A549 (cell line): ENCODE measurements around the gene SHISAL2A. TPM values are rescaled to one million over a fixed set of nuclear protein-coding genes. Genes with fewer than 3 reads are reported as not detected.

Experiments
- ATAC-seq, 2 experiments: fragments of 200-7000 bp in 1 of 2; fragments of >200 bp in 1 of 2; cut with Nextera tagmentation in 1 of 2; cut with Tn5 transposase in 1 of 2; 3 replicates each; pipeline versions ENCODE4 v1.8.0 to v1.9.1; 2018 to 2020; ENCODE audit warnings: mild to moderate bottlenecking in 1 of 2, moderate library complexity in 1 of 2
- CTCF ChIA-PET: fragments of 300-600 bp; sonication (Branson Sonifier 250); formaldehyde crosslinking; extraction: SDS; loops from one replicate; lab custom pipeline; 2021; ENCODE audit warnings: antibody characterized with exemption, inconsistent platforms; lab: Yijun Ruan, JAX
- POLR2A ChIA-PET: fragments of 350-600 bp; formaldehyde crosslinking; extraction: SDS; loops from one replicate; lab custom pipeline; 2021; ENCODE audit warnings: antibody characterized with exemption, inconsistent platforms; lab: Yijun Ruan, JAX
- DNase-seq, 2 experiments: peaks; one replicate each; pipeline versions ENCODE4 v3.0.0 to v3.0.0-alpha.2; 2011 to 2016; ENCODE audit warnings: low read depth in 1 of 2, low spot score in 1 of 2
- FAIRE-seq: peaks from 2 replicates; lab custom pipeline; 2011; peaks lifted over from hg19 to GRCh38; lab: Jason Lieb, UNC
- H3K27ac ChIP-seq, 2 experiments: fragments of >200 bp; sonication (Bioruptor Twin); formaldehyde crosslinking; 3 replicates each; pipeline ENCODE4 v1.5.1; 2016 to 2017
- H3K4me1 ChIP-seq: fragments of >200 bp; sonication (Bioruptor Twin); formaldehyde crosslinking; 3 replicates; pipeline ENCODE4 v1.6.1; 2016
- H3K4me2 ChIP-seq: fragments of >200 bp; sonication (Bioruptor Twin); formaldehyde crosslinking; 3 replicates; pipeline ENCODE4 v1.6.1; 2016
- H3K4me3 ChIP-seq: fragments of >200 bp; sonication (Bioruptor Twin); formaldehyde crosslinking; 3 replicates; pipeline ENCODE4 v1.5.1; 2016
- H3K9me3 ChIP-seq: fragments of >200 bp; sonication (Bioruptor Twin); formaldehyde crosslinking; 3 replicates; pipeline ENCODE4 v1.6.1; 2016
- ATOH8 ChIP-seq: fragments of 250-450 bp; sonication (Bioruptor Pico); IDR thresholded peaks from 2 replicates; pipeline ENCODE4 v1.5.0; 2020; ENCODE audit warnings: low read depth, mild to moderate bottlenecking, moderate library complexity
- CEBPB ChIP-seq, 2 experiments: fragments of >200 bp in 1 of 2; sonication (Bioruptor Twin) in 1 of 2; formaldehyde crosslinking in 1 of 2; IDR thresholded peaks; 2 replicates each; pipeline ENCODE4 v1.6.1; 2012 to 2016
- ESRRA ChIP-seq: fragments of 150-350 bp; IDR thresholded peaks from 2 replicates; pipeline ENCODE4 v1.6.1; 2014; ENCODE audit warnings: mild to moderate bottlenecking, low read length, borderline replicate concordance
- FOSL2 ChIP-seq, 2 experiments: fragments of 450-650 bp in 1 of 2; fragments of >200 bp in 1 of 2; sonication (Bioruptor Twin) in 1 of 2; formaldehyde crosslinking; IDR thresholded peaks; 2 replicates each; pipeline versions ENCODE4 v1.5.0 to v1.6.1; 2016 to 2020; ENCODE audit warnings: mild to moderate bottlenecking in 1 of 2, moderate library complexity in 1 of 2
- GATA3 ChIP-seq: IDR thresholded peaks from 2 replicates; pipeline ENCODE4 v1.6.1; 2012; ENCODE audit warnings: borderline replicate concordance
- HDAC2 ChIP-seq: fragments of 200-600 bp; sonication (generic); IDR thresholded peaks from 2 replicates; pipeline ENCODE4 v1.6.1; 2016
- HOXA7 ChIP-seq: fragments of 250-450 bp; sonication (Bioruptor Pico); IDR thresholded peaks from 2 replicates; pipeline ENCODE4 v1.5.0; 2020; ENCODE audit warnings: mild to moderate bottlenecking, moderate library complexity
- HOXB13 ChIP-seq: fragments of 250-450 bp; sonication (Bioruptor Pico); IDR thresholded peaks from 2 replicates; pipeline ENCODE4 v1.5.0; 2020; ENCODE audit warnings: low read depth, mild to moderate bottlenecking, moderate library complexity
- HOXB5 ChIP-seq: fragments of 250-450 bp; sonication (Bioruptor Pico); IDR thresholded peaks from 2 replicates; pipeline ENCODE4 v1.5.0; 2020; ENCODE audit warnings: mild to moderate bottlenecking, moderate library complexity
- JUNB ChIP-seq: fragments of >200 bp; sonication (Bioruptor Twin); formaldehyde crosslinking; IDR thresholded peaks from 2 replicates; pipeline ENCODE4 v1.6.1; 2016
- MAFK ChIP-seq: fragments of 450-650 bp; IDR thresholded peaks from 2 replicates; pipeline ENCODE4 v1.6.1; 2014; ENCODE audit not compliant: partially characterized antibody
- MAX ChIP-seq: IDR thresholded peaks from 2 replicates; pipeline ENCODE4 v1.6.1; 2012
- MAZ ChIP-seq: fragments of 150-350 bp; IDR thresholded peaks from 2 replicates; pipeline ENCODE4 v1.6.1; 2014; ENCODE audit warnings: antibody characterized with exemption, low read depth, low read length, borderline replicate concordance
- MYC ChIP-seq: IDR thresholded peaks from 2 replicates; pipeline ENCODE4 v1.6.1; 2012; ENCODE audit warnings: mild to moderate bottlenecking, inconsistent platforms, low read length, improper control_type of control experiment, borderline replicate concordance
- NPAS2 ChIP-seq: fragments of 250-450 bp; sonication (Bioruptor Pico); IDR thresholded peaks from 2 replicates; pipeline ENCODE4 v1.8.0; 2022; ENCODE audit warnings: mild to moderate bottlenecking, moderate library complexity, borderline replicate concordance
- NR3C1 ChIP-seq: fragments of >200 bp; sonication (Bioruptor Twin); formaldehyde crosslinking; IDR thresholded peaks from 3 replicates; pipeline ENCODE4 v1.6.1; 2017
- RCOR1 ChIP-seq: fragments of 150-350 bp; IDR thresholded peaks from 2 replicates; pipeline ENCODE4 v1.6.1; 2014; ENCODE audit warnings: antibody characterized with exemption, low read length, low read depth
- SMC3 ChIP-seq: fragments of >200 bp; sonication (Bioruptor Twin); formaldehyde crosslinking; IDR thresholded peaks from 3 replicates; pipeline ENCODE4 v1.6.1; 2018; ENCODE audit warnings: inconsistent platforms
- SREBF2 ChIP-seq: fragments of 450-650 bp; IDR thresholded peaks from 2 replicates; pipeline ENCODE4 v1.6.1; 2014; ENCODE audit warnings: mild to moderate bottlenecking, moderate library complexity
- ZSCAN20 ChIP-seq: fragments of 250-450 bp; sonication (Bioruptor Pico); IDR thresholded peaks from 2 replicates; pipeline ENCODE4 v1.8.0; 2022; ENCODE audit warnings: mild to moderate bottlenecking, moderate library complexity
- WGBS: methylation state at CpG from one replicate; pipeline ENCODE4 v1.1.6; 2017; ENCODE audit errors: missing lambda C conversion rate; 5-methylcytosine and 5-hydroxymethylcytosine counted together
- polyA plus RNA-seq, 4 experiments: library from polyadenylated mRNA; depleted of rRNA in 3 of 4; stranded (reverse); fragments of >200 nt; fragmentation: RNase III in 1 of 4; extraction: RNeasy Plus Mini Kit Qiagen cat#74134 plus additional on column Dnase treatment in 1 of 4; gene quantifications; 2 replicates in 3 of 4; 3 replicates in 1 of 4; pipeline ENCODE4 v1.2.3, GENCODE V29; 2011 to 2017
- TF ChIP-seq, protein P1 (sequence below): fragments of >200 bp; sonication (Bioruptor Twin); formaldehyde crosslinking; IDR thresholded peaks from 3 replicates; pipeline ENCODE4 v1.5.1; 2016
- TF ChIP-seq, protein P2 (sequence below): fragments of 150-350 bp; IDR thresholded peaks from 2 replicates; pipeline ENCODE4 v1.6.1; 2014; ENCODE audit warnings: low read depth, mild to moderate bottlenecking, low read length

SHISAL2A gene
- polyA plus RNA-seq, 2 of the 4 experiments (the other 2 are of a cell fraction), result not detected

- no peak overlapping the region for H3K27ac ChIP-seq
- H3K4me1 ChIP-seq, result 0 out of 3 replicates have a peak, but pooled peaks cover 3% of the 10 kb centered on the region
- POLR2A ChIA-PET, result no interaction called here
- CTCF ChIA-PET, result interaction anchor here (0.7 to 1.3 kb wide), 2 partner anchors 8 to 46 kb away, joined by 3 to 4 read pairs; no protein-coding TSS in a partner anchor
- no peak overlapping the region for H3K4me2 ChIP-seq
- no peak for TF ChIP-seq HOXB13
- TF ChIP-seq HOXB5 (CRISPR knock-in tag), result no peak
- no peak for TF ChIP-seq ESRRA
- no peak for TF ChIP-seq SMC3
- no peak for TF ChIP-seq NR3C1
- TF ChIP-seq, protein P1, sequence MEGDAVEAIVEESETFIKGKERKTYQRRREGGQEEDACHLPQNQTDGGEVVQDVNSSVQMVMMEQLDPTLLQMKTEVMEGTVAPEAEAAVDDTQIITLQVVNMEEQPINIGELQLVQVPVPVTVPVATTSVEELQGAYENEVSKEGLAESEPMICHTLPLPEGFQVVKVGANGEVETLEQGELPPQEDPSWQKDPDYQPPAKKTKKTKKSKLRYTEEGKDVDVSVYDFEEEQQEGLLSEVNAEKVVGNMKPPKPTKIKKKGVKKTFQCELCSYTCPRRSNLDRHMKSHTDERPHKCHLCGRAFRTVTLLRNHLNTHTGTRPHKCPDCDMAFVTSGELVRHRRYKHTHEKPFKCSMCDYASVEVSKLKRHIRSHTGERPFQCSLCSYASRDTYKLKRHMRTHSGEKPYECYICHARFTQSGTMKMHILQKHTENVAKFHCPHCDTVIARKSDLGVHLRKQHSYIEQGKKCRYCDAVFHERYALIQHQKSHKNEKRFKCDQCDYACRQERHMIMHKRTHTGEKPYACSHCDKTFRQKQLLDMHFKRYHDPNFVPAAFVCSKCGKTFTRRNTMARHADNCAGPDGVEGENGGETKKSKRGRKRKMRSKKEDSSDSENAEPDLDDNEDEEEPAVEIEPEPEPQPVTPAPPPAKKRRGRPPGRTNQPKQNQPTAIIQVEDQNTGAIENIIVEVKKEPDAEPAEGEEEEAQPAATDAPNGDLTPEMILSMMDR, result no peak
- no peak for TF ChIP-seq ZSCAN20
- no peak for TF ChIP-seq MYC
- TF ChIP-seq ATOH8, result no peak
- TF ChIP-seq HDAC2, result no peak
- no peak for TF ChIP-seq CEBPB (IDR thresholded peaks at IDR 0.05)
- FAIRE-seq (no peak), DNase-seq (no peak), ATAC-seq (no peak)
- no peak overlapping the region for H3K4me3 ChIP-seq
- 100% methylated on average over 1 of the region's 1 CpG for WGBS
- H3K9me3 ChIP-seq, result no peaks in the 10 kb centered on the region
Observed at GRCh38 chr1:52693843-52694242, 60.9 kb downstream of the SHISAL2A start.

DNA sequence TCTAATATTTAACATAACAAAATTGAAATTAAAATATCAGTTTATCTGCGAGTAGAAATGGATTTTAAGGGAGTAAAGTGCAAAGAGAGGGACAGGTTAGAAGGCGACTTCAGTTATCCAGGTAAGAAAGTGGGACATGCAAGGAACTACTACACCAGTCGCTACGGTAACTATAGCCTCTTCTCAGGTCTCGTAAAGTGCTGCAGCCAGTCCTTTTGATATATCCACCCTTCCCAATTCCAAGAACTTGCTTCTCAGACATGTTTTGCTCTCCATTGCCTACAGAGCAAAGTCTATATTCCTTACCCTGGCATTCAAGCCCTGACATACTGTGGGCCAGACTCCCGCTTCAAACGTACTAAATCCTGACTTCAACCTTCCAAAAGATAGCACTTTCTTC, 62.7 kb downstream of the SHISAL2A start:
- POLR2A ChIA-PET, result no interaction called here
- Histone ChIP-seq H3K9me3 (no peaks in the 10 kb centered on the region), H3K4me1 (0 out of 3 replicates have a peak, but pooled peaks cover 3% of the 10 kb centered on the region), H3K4me2 (no peak overlapping the region), H3K4me3 (no peak overlapping the region), H3K27ac (no peak overlapping the region)
- FAIRE-seq, result no peak
- TF ChIP-seq MAFK (no peak), SREBF2 (no peak), HOXB13 (no peak), ESRRA (no peak), GATA3 (no peak), HDAC2 (no peak), RCOR1 (no peak), MAZ (no peak), MAX (no peak), FOSL2 (IDR thresholded peaks at IDR 0.05) (no peak), FOSL2 (CRISPR knock-in tag; IDR thresholded peaks at IDR 0.05) (no peak), HOXA7 (CRISPR knock-in tag) (no peak), NPAS2 (no peak), JUNB (no peak)
- TF ChIP-seq, protein P2, sequence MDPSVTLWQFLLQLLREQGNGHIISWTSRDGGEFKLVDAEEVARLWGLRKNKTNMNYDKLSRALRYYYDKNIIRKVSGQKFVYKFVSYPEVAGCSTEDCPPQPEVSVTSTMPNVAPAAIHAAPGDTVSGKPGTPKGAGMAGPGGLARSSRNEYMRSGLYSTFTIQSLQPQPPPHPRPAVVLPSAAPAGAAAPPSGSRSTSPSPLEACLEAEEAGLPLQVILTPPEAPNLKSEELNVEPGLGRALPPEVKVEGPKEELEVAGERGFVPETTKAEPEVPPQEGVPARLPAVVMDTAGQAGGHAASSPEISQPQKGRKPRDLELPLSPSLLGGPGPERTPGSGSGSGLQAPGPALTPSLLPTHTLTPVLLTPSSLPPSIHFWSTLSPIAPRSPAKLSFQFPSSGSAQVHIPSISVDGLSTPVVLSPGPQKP, result no peak
- TF ChIP-seq, protein P1, result no peak
- CTCF ChIA-PET, result interaction anchor here (1.9 kb wide), 1 partner anchor 9 kb away, joined by 12 read pairs; no protein-coding TSS in a partner anchor
- DNase-seq, result no peak
- ATAC-seq, result no peak
- whole genome bisulfite sequencing, result 94% methylated on average over 7 of the region's 7 CpGs
